ENCODE results near the gene SMIM1. TPM values are rescaled to one million over a fixed set of nuclear protein-coding genes. Genes with fewer than 3 reads are reported as not detected.

The SMIM1 gene
- total and polyA plus RNA-seq, 4 donors: 8.0 to 15.9 (median 10.9) TPM

- H3K9me3 ChIP-seq (ENCODE audit: control insufficient read depth in 4 of 4, insufficient read depth in 3 of 4, low read length in 3 of 4): no peaks in the 10 kb centered on the region
- H3K36me3 ChIP-seq (ENCODE audit: control insufficient read depth in 4 of 4, insufficient read depth in 4 of 4, low read length in 4 of 4): peaks cover 4 to 42% (median 20%) of the 10 kb centered on the region in 4 donors
- no peak for DNase-seq
- peaks cover 0 to 13% (median 4%) of the 10 kb centered on the region in 5 donors for H3K4me1 ChIP-seq (ENCODE audit: control insufficient read depth in 5 of 5, insufficient read depth in 5 of 5, low read length in 5 of 5)
- no peak for TF ChIP-seq CTCF (IDR thresholded peaks at IDR 0.05; ENCODE audit: control extremely low read depth, extremely low read depth)
- H3K9ac ChIP-seq (ENCODE audit: insufficient read depth in 1 of 2, low read length in 2 of 2): no peak overlapping the region
- no peak for ATAC-seq (ENCODE audit: insufficient read depth, low FRiP score)
- 94 to 96% methylated on average over 13 of the region's 13 CpGs for WGBS, 2 donors
- no peaks in the 10 kb centered on the region for H3K27me3 ChIP-seq (ENCODE audit: control insufficient read depth in 3 of 3, insufficient read depth in 3 of 3, low read length in 2 of 3)
- no peak overlapping the region for H3K4me3 ChIP-seq
- no peak overlapping the region for H3K27ac ChIP-seq (ENCODE audit: low read depth in 1 of 2, low read length in 1 of 2)
Measured at GRCh38 chr1:3740752-3741151, 31.8 kb upstream of the SMIM1 start.

DNA sequence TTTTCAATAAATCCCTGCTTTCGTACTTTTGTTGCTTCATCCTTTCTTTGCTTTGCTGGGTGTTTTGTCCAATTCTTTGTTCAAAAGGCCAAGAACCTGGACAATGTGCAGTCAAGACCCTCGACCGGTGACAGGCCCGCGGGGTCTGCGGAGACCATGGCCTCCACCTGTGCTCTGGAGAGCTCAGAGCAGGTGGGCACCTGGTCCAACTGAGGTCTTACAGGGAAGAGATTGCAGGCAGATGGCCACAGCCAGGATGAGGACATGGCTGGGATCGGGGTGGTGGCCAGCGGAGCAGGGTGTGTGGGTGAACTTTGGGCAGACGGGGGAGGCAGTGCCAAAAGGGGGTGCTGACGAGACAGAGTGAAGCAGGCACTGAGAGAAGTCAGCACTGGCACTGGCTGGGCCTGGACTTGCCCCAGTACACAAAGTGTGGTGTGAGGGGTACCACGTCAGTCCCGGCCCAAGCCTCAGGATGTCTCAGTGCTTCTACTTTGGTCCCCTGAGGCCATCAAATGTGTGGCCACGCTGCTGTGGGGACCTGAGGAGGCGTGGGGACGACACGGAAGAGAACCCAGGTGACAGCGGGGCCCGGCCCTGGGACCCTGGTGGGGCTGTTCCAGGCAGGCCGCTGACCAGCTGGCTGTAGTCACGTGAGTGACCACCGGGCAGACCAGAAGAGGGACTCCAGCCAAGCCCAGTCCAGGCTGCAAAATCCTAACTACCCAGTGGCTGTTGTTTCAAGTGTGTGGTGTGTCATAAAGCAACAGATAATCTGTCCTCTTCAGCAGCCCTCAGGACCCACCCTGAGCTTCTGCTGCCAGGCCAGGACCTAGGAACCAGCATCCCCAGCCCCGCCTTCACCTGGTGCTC is 30.7 kb upstream of the SMIM1 start:
- Histone ChIP-seq H3K36me3 (ENCODE audit: control insufficient read depth in 4 of 4, insufficient read depth in 4 of 4, low read length in 4 of 4) (peaks cover 4 to 35% (median 18%) of the 10 kb centered on the region in 4 donors), H3K4me1 (ENCODE audit: control insufficient read depth in 5 of 5, insufficient read depth in 5 of 5, low read length in 5 of 5) (peaks cover 0 to 20% (median 4%) of the 10 kb centered on the region in 5 donors), H3K9me3 (ENCODE audit: control insufficient read depth in 4 of 4, insufficient read depth in 3 of 4, low read length in 3 of 4) (no peaks in the 10 kb centered on the region), H3K9ac (ENCODE audit: insufficient read depth in 1 of 2, low read length in 2 of 2) (no peak overlapping the region), H3K4me3 (no peak overlapping the region), H3K27ac (ENCODE audit: low read depth in 1 of 2, low read length in 1 of 2) (no peak overlapping the region), H3K27me3 (ENCODE audit: control insufficient read depth in 3 of 3, insufficient read depth in 3 of 3, low read length in 2 of 3) (no peaks in the 10 kb centered on the region)
- WGBS, 2 donors: 96 to 99% methylated on average over 22 of the region's 22 CpGs
- no peak for TF ChIP-seq CTCF (IDR thresholded peaks at IDR 0.05; ENCODE audit: control extremely low read depth, extremely low read depth)
- no peak for ATAC-seq (ENCODE audit: insufficient read depth, low FRiP score)
- DNase-seq: no peak

GRCh38 chr1:3742439-3743298 is 29.9 kb upstream of the SMIM1 start:
- Histone ChIP-seq H3K27ac (ENCODE audit: low read depth in 1 of 2, low read length in 1 of 2) (no peak overlapping the region), H3K9ac (ENCODE audit: insufficient read depth in 1 of 2, low read length in 2 of 2) (no peak overlapping the region), H3K4me3 (no peak overlapping the region), H3K27me3 (ENCODE audit: control insufficient read depth in 3 of 3, insufficient read depth in 3 of 3, low read length in 2 of 3) (no peaks in the 10 kb centered on the region), H3K36me3 (ENCODE audit: control insufficient read depth in 4 of 4, insufficient read depth in 4 of 4, low read length in 4 of 4) (peaks cover 4 to 32% (median 18%) of the 10 kb centered on the region in 4 donors), H3K4me1 (ENCODE audit: control insufficient read depth in 5 of 5, insufficient read depth in 5 of 5, low read length in 5 of 5) (peaks cover 0 to 20% (median 4%) of the 10 kb centered on the region in 5 donors), H3K9me3 (ENCODE audit: control insufficient read depth in 4 of 4, insufficient read depth in 3 of 4, low read length in 3 of 4) (no peaks in the 10 kb centered on the region)
- no peak for TF ChIP-seq CTCF (IDR thresholded peaks at IDR 0.05; ENCODE audit: control extremely low read depth, extremely low read depth)
- DNase-seq (no peak), ATAC-seq (ENCODE audit: insufficient read depth, low FRiP score) (no peak)
- WGBS, 2 donors: 85 to 91% methylated on average over 24 of the region's 24 CpGs
